B cell (primary cell): ENCODE results near the gene EFNB2. TPM values are rescaled to one million over a fixed set of nuclear protein-coding genes. Genes with fewer than 3 reads are reported as not detected.

Source experiments
- ATAC-seq: fragments of 200-7000 bp; cut with Tn5 transposase; one replicate; pipeline ENCODE4 v1.10.0; 2021; ENCODE audit warnings: low read depth, mild to moderate bottlenecking, moderate number of reproducible peaks, moderate library complexity
- CTCF ChIA-PET: fragments of 350-600 bp; sonication (Branson Sonifier 250); formaldehyde crosslinking; loops from one replicate; lab custom pipeline; 2021; ENCODE audit warnings: antibody characterized with exemption, inconsistent platforms; lab: Charles Lee
- POLR2A ChIA-PET: fragments of 350-600 bp; sonication (Branson Sonifier 250); formaldehyde crosslinking; loops from one replicate; lab custom pipeline; 2021; ENCODE audit warnings: antibody characterized with exemption; lab: Charles Lee
- DNase-seq: peaks from one replicate; pipeline ENCODE4 v3.0.0; 2013
- H2AFZ ChIP-seq: 2 replicates; pipeline ENCODE4 v1.6.1; 2012; ENCODE audit warnings: mild to moderate bottlenecking, low read depth, low read length; ENCODE audit not compliant: insufficient read depth, poor library complexity, severe bottlenecking
- H3K27ac ChIP-seq, 2 donors: 1 replicate in 1 of 2; 2 replicates in 1 of 2; pipeline ENCODE4 v1.5.1; 2012 to 2013; ENCODE audit warnings: low read length in 2 of 2, mild to moderate bottlenecking in 2 of 2, moderate library complexity in 1 of 2
- H3K27me3 ChIP-seq, 4 experiments: fragments of 200-600 bp in 1 of 4; sonication (generic) in 1 of 4; replicated peaks in 1 of 4; 1 replicate in 2 of 4; 2 replicates in 2 of 4; pipeline versions ENCODE4 v1.6.1 to v1.7.0; 2013 to 2016; ENCODE audit warnings: low read length in 3 of 4, mild to moderate bottlenecking in 2 of 4, mixed read lengths in 1 of 4, moderate library complexity in 1 of 4; ENCODE audit not compliant: insufficient read depth in 4 of 4, control insufficient read depth in 3 of 4; ENCODE audit errors: control extremely low read depth in 1 of 4
- H3K36me3 ChIP-seq, 2 experiments: replicated peaks in 1 of 2; 1 replicate in 1 of 2; 2 replicates in 1 of 2; pipeline versions ENCODE4 v1.6.1 to v1.7.1; 2013; ENCODE audit warnings: low read length in 1 of 2; ENCODE audit not compliant: insufficient read depth in 2 of 2, control insufficient read depth in 1 of 2; ENCODE audit errors: control extremely low read depth in 1 of 2, extremely low read depth in 1 of 2
- H3K4me1 ChIP-seq, 2 donors: fragments of 200-600 bp in 1 of 2; sonication (generic) in 1 of 2; 1 replicate in 1 of 2; 2 replicates in 1 of 2; pipeline versions ENCODE4 v1.5.1 to v1.6.1; 2013 to 2017; ENCODE audit warnings: low read length in 2 of 2; ENCODE audit not compliant: control insufficient read depth in 2 of 2, insufficient read depth in 2 of 2
- H3K4me2 ChIP-seq: replicated peaks from 2 replicates; pipeline ENCODE3; 2012; ENCODE audit warnings: mild to moderate bottlenecking, low read depth, low read length; ENCODE audit not compliant: poor library complexity, severe bottlenecking
- H3K4me3 ChIP-seq, 5 experiments: fragments of 200-600 bp in 1 of 5; sonication (generic) in 1 of 5; 1 replicate in 3 of 5; 2 replicates in 2 of 5; pipeline versions ENCODE4 v1.5.1 to v1.7.0; 2011 to 2016; ENCODE audit warnings: low read length in 4 of 5, mild to moderate bottlenecking in 4 of 5, low read depth in 2 of 5, control low read depth in 1 of 5, moderate library complexity in 1 of 5; ENCODE audit not compliant: insufficient read depth in 1 of 5; ENCODE audit errors: control extremely low read depth in 1 of 5, extremely low read depth in 1 of 5
- H3K79me2 ChIP-seq: fragments of 200-600 bp; sonication (generic); one replicate; pipeline ENCODE4 v1.6.0; 2016; ENCODE audit warnings: low read length; ENCODE audit not compliant: control insufficient read depth, insufficient read depth
- H3K9ac ChIP-seq: fragments of 200-600 bp; sonication (generic); 2 replicates; pipeline ENCODE4 v1.6.1; 2017; ENCODE audit warnings: mild to moderate bottlenecking, low read length, moderate library complexity
- H3K9me3 ChIP-seq, 3 donors: one replicate each; pipeline versions ENCODE4 v1.6.1 to v1.7.1; 2013; ENCODE audit warnings: low read length in 2 of 3; ENCODE audit not compliant: control insufficient read depth in 2 of 3, insufficient read depth in 1 of 3; ENCODE audit errors: control extremely low read depth in 1 of 3
- H4K20me1 ChIP-seq: 2 replicates; pipeline ENCODE4 v1.6.0; 2012; ENCODE audit warnings: mild to moderate bottlenecking, low read length; ENCODE audit not compliant: insufficient read depth, control insufficient read depth, poor library complexity, severe bottlenecking
- H3K27ac Mint-ChIP-seq: one replicate; pipeline ENCODE4 v1.8.0; 2021; ENCODE audit warnings: mixed read lengths
- H3K27me3 Mint-ChIP-seq: one replicate; pipeline ENCODE4 v1.8.0; 2021; ENCODE audit warnings: mixed read lengths
- H3K4me1 Mint-ChIP-seq: one replicate; pipeline ENCODE4 v1.8.0; 2021; ENCODE audit warnings: mixed read lengths
- H3K4me3 Mint-ChIP-seq: one replicate; pipeline ENCODE4 v1.8.0; 2021; ENCODE audit warnings: mixed read lengths
- H3K9me3 Mint-ChIP-seq: one replicate; pipeline ENCODE4 v1.8.0; 2022; ENCODE audit warnings: mixed read lengths; ENCODE audit not compliant: insufficient read depth
- CTCF ChIP-seq: fragments of 200-600 bp; IDR thresholded peaks from one replicate; pipeline ENCODE4 v1.8.0; 2022; ENCODE audit warnings: antibody characterized with exemption, mild to moderate bottlenecking
- EZH2 ChIP-seq: IDR thresholded peaks from 2 replicates; pipeline ENCODE4 v1.6.1; 2012; ENCODE audit warnings: borderline replicate concordance, low read depth, mild to moderate bottlenecking, moderate library complexity, low read length; ENCODE audit not compliant: insufficient read depth, poor library complexity, severe bottlenecking
- WGBS: methylation state at CpG from one replicate; pipeline ENCODE4 v1.1.5; 2013; ENCODE audit warnings: missing lambda C conversion rate; ENCODE audit not compliant: insufficient coverage; 5-methylcytosine and 5-hydroxymethylcytosine counted together
- intact Hi-C: fragments of 100-400 bp; cut with micrococcal nuclease; formaldehyde crosslinking; loops from one replicate; pipeline ENCODE4 v1.10.0; 2022
- polyA plus RNA-seq: library from polyadenylated mRNA; depleted of rRNA; stranded (reverse); fragments of >200 nt; gene quantifications from 2 replicates; pipeline ENCODE4 v1.2.3, GENCODE V29; 2012
- total RNA-seq, 2 donors: library from RNA; stranded (reverse); fragments of 120-200 nt in 1 of 2; gene quantifications; 1 replicate in 1 of 2; 2 replicates in 1 of 2; pipeline versions ENCODE4 v1.2.3 to v1.2.4, GENCODE V29; 2013 to 2022

The EFNB2 gene
- total and polyA plus RNA-seq, 2 donors (not counting 1 experiment from before 2014, with no cell fraction given) = 0.04 to 1.2 TPM

GRCh38 chr13:106518512-106518911 lies 16.9 kb downstream of the EFNB2 start:
- ChIA-PET POLR2A (no interaction called here), CTCF (no interaction called here)
- no peaks in the 10 kb centered on the region for H3K9me3 ChIP-seq
- DNase-seq (no peak), ATAC-seq (no peak)
- no peak overlapping the region for H3K4me3 Mint-ChIP-seq
- 91% methylated on average over 8 of the region's 11 CpGs for WGBS
- no peak overlapping the region for H3K9ac ChIP-seq
- H3K4me2 ChIP-seq = no peak overlapping the region
- H3K27me3 ChIP-seq = peaks cover 0 to 11% (median 2%) of the 10 kb centered on the region in 4 experiments
- intact Hi-C loops = no loop called here
- H3K4me3 ChIP-seq = no peak overlapping the region
- TF ChIP-seq EZH2 (no peak), CTCF (no peak)
- H3K27ac ChIP-seq = no peak overlapping the region
- H3K9me3 Mint-ChIP-seq = no peaks in the 10 kb centered on the region
- H3K4me1 ChIP-seq = no peaks in the 10 kb centered on the region
- no peaks in the 10 kb centered on the region for H4K20me1 ChIP-seq
- H3K36me3 ChIP-seq = no peaks in the 10 kb centered on the region
- no peak overlapping the region for H3K27ac Mint-ChIP-seq
- no peaks in the 10 kb centered on the region for H3K4me1 Mint-ChIP-seq
- H2AFZ ChIP-seq = no peak overlapping the region
- H3K27me3 Mint-ChIP-seq = peaks cover 40% of the 10 kb centered on the region
- no peaks in the 10 kb centered on the region for H3K79me2 ChIP-seq

DNA sequence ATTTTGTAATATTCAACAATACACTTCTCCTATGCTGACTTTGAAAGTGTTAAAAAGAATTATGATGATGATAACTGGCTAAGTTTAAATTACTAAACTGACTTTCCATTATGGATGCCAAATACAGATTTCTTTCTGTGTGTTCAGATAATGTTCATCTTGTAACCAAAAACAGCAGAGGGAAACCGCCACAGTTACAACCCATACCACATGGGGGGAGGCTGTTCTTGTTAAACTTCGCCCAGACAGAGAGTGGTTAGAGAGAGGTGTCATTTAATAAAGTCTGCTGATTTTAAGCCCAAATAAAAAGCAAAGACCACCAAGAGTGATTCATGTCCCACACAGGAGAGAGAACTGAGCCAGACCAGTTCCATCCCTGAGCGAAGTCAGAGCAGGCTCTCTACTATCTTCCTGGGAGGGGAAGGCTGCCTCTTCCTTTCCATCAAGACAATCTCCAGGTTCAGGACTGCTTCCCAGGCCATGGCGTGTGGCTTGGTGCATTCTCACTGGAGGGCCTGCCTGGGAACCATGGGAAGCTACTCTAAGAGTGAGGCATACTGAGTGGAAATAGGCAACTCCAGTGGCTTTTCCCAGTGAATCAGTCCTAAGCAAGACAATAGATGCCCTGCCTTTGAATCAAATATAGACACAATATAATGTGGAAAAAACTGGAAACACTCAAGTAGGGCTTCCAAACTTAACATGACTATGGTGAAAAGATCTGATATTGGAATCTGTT lies 18.2 kb downstream of the EFNB2 start:
- H3K4me1 Mint-ChIP-seq = no peaks in the 10 kb centered on the region
- H3K27me3 ChIP-seq = peaks cover 0 to 11% (median 2%) of the 10 kb centered on the region in 4 experiments
- peaks cover 39% of the 10 kb centered on the region for H3K27me3 Mint-ChIP-seq
- no peak overlapping the region for H3K4me2 ChIP-seq
- ATAC-seq (no peak), DNase-seq (no peak)
- WGBS = 86% methylated on average over 1 of the region's 4 CpGs
- H3K9ac ChIP-seq = no peak overlapping the region
- no peak overlapping the region for H3K4me3 ChIP-seq
- H3K9me3 Mint-ChIP-seq = no peaks in the 10 kb centered on the region
- TF ChIP-seq CTCF (no peak), EZH2 (no peak)
- intact Hi-C loops = no loop called here
- no peak overlapping the region for H3K4me3 Mint-ChIP-seq
- H3K79me2 ChIP-seq = no peaks in the 10 kb centered on the region
- CTCF ChIA-PET = no interaction called here
- H3K4me1 ChIP-seq = no peaks in the 10 kb centered on the region
- no peak overlapping the region for H3K27ac Mint-ChIP-seq
- no peaks in the 10 kb centered on the region for H3K36me3 ChIP-seq
- H3K9me3 ChIP-seq = no peaks in the 10 kb centered on the region
- POLR2A ChIA-PET = no interaction called here
- H2AFZ ChIP-seq = no peak overlapping the region
- H4K20me1 ChIP-seq = no peaks in the 10 kb centered on the region
- H3K27ac ChIP-seq = no peak overlapping the region
